ENCODE data around the gene CA10.
A peak's percentile ranks its signal among the peaks of the same experiment; 100 is the strongest.

Gene CA10

GRCh38 chr17:52158450-52159042 lies at the start of gene CA10:
Gene CA10 (minus strand): TSS chr17:52158714.
- no peak within 1 kb of the TSS for H3K9ac ChIP-seq
- H3K27me3 ChIP-seq, result no peaks in the 10 kb centered on the region
- no peaks in the 10 kb centered on the region for H3K36me3 ChIP-seq
- H3K27ac ChIP-seq, result no peak within 1 kb of the TSS
- H3K4me2 ChIP-seq, result no peak within 1 kb of the TSS
- no peak for TF ChIP-seq Cebpa-rat (IDR thresholded peaks at IDR 0.05)
- H4K20me1 ChIP-seq, result no peaks in the 10 kb centered on the region; a peak in 1 of 22 replicates
- no peaks in the 10 kb centered on the region for H3K4me1 ChIP-seq
- H3K4me3 ChIP-seq, result no peak within 1 kb of the TSS
- H3K9me3 ChIP-seq (replicated peaks in 1 of 11), result peaks cover 12 to 29% (median 23%) of the 10 kb centered on the region in 11 experiments; a peak in 21 of 22 replicates

- TF ChIP-seq Cebpa-rat (IDR thresholded peaks at IDR 0.05), result no peak
- Histone ChIP-seq H4K20me1 (no peaks in the 10 kb centered on the region), H3K9me3 (replicated peaks in 1 of 11) (no peaks in the 10 kb centered on the region), H3K4me1 (peaks cover 0 to 2% (median 0%) of the 10 kb centered on the region in 10 experiments; a peak in 2 of 20 replicates), H3K4me3 (no peak overlapping the region), H3K36me3 (no peaks in the 10 kb centered on the region), H3K27ac (no peak overlapping the region), H3K4me2 (no peak overlapping the region), H3K9ac (no peak overlapping the region), H3K27me3 (no peaks in the 10 kb centered on the region)
Measured at GRCh38 chr17:52207796-52208195, 49.3 kb upstream of the CA10 start.

- Histone ChIP-seq H3K9me3 (replicated peaks in 1 of 11) (no peaks in the 10 kb centered on the region), H3K4me2 (peak overlapping the region in 4 of 11 experiments; percentile 6 to 35 (median 22); a peak in 3 of 22 replicates), H3K36me3 (no peaks in the 10 kb centered on the region), H3K4me3 (no peak overlapping the region), H3K27ac (no peak overlapping the region), H4K20me1 (no peaks in the 10 kb centered on the region), H3K4me1 (peaks cover 0 to 10% (median 5%) of the 10 kb centered on the region in 10 experiments; a peak in 11 of 20 replicates), H3K27me3 (no peaks in the 10 kb centered on the region), H3K9ac (no peak overlapping the region)
- no peak for TF ChIP-seq Cebpa-rat (IDR thresholded peaks at IDR 0.05)
Measured at GRCh38 chr17:52202520-52203080, 44.1 kb upstream of the CA10 start.

GRCh38 chr17:52201767-52202519 lies 43.4 kb upstream of the CA10 start:
- Histone ChIP-seq H3K4me1 (peaks cover 0 to 10% (median 5%) of the 10 kb centered on the region in 10 experiments; a peak in 11 of 20 replicates), H3K4me2 (peak overlapping the region in 5 of 11 experiments; percentile 6 to 35 (median 16); a peak in 7 of 22 replicates), H3K27me3 (no peaks in the 10 kb centered on the region), H3K4me3 (no peak overlapping the region), H4K20me1 (no peaks in the 10 kb centered on the region), H3K27ac (peak overlapping the region in 2 of 11 experiments; percentile 9 to 18; a peak in 1 of 22 replicates), H3K36me3 (no peaks in the 10 kb centered on the region), H3K9ac (no peak overlapping the region), H3K9me3 (replicated peaks in 1 of 11) (no peaks in the 10 kb centered on the region)
- TF ChIP-seq Cebpa-rat (IDR thresholded peaks at IDR 0.05), result no peak

- Histone ChIP-seq H3K4me3 (no peak overlapping the region), H3K27me3 (no peaks in the 10 kb centered on the region), H3K4me2 (no peak overlapping the region), H3K36me3 (no peaks in the 10 kb centered on the region), H3K9ac (no peak overlapping the region), H4K20me1 (no peaks in the 10 kb centered on the region), H3K4me1 (no peaks in the 10 kb centered on the region), H3K27ac (no peak overlapping the region), H3K9me3 (replicated peaks in 1 of 11) (peaks cover 0 to 11% (median 0%) of the 10 kb centered on the region in 11 experiments; a peak in 1 of 22 replicates)
- no peak for TF ChIP-seq Cebpa-rat (IDR thresholded peaks at IDR 0.05)
Measured at GRCh38 chr17:52191491-52191890, 33.0 kb upstream of the CA10 start.

GRCh38 chr17:52181782-52182181 lies 23.3 kb upstream of the CA10 start:
- Histone ChIP-seq H3K4me1 (peaks cover 0 to 20% (median 7%) of the 10 kb centered on the region in 10 experiments; a peak in 9 of 20 replicates), H3K27me3 (no peaks in the 10 kb centered on the region), H3K9ac (no peak overlapping the region), H3K36me3 (no peaks in the 10 kb centered on the region), H3K27ac (no peak overlapping the region), H3K4me2 (no peak overlapping the region), H4K20me1 (no peaks in the 10 kb centered on the region), H3K9me3 (replicated peaks in 1 of 11) (peaks cover 0 to 7% (median 3%) of the 10 kb centered on the region in 11 experiments; a peak in 3 of 22 replicates), H3K4me3 (no peak overlapping the region)
- TF ChIP-seq Cebpa-rat (IDR thresholded peaks at IDR 0.05), result no peak

- Histone ChIP-seq H4K20me1 (no peaks in the 10 kb centered on the region), H3K4me2 (peak overlapping the region in 4 of 11 experiments; percentile 26 to 51 (median 32); a peak in 8 of 22 replicates), H3K9me3 (replicated peaks in 1 of 11) (no peaks in the 10 kb centered on the region), H3K4me3 (no peak overlapping the region), H3K4me1 (peaks cover 4 to 20% (median 11%) of the 10 kb centered on the region in 10 experiments; a peak in 15 of 20 replicates), H3K9ac (no peak overlapping the region), H3K36me3 (no peaks in the 10 kb centered on the region), H3K27ac (no peak overlapping the region), H3K27me3 (no peaks in the 10 kb centered on the region)
- TF ChIP-seq Cebpa-rat (IDR thresholded peaks at IDR 0.05), result peak in 4 of 11 experiments; percentile 35 to 86 (median 64); a peak in 6 of 22 replicates
Measured at GRCh38 chr17:52178012-52178411, 19.5 kb upstream of the CA10 start.

- no peaks in the 10 kb centered on the region for H3K27me3 ChIP-seq
- H4K20me1 ChIP-seq, result no peaks in the 10 kb centered on the region
- peaks cover 0 to 8% (median 2%) of the 10 kb centered on the region in 10 experiments; a peak in 6 of 20 replicates for H3K4me1 ChIP-seq
- H3K27ac ChIP-seq, result no peak overlapping the region
- no peaks in the 10 kb centered on the region for H3K9me3 ChIP-seq (replicated peaks in 1 of 11)
- TF ChIP-seq Cebpa-rat (IDR thresholded peaks at IDR 0.05), result no peak
- no peak overlapping the region for H3K4me3 ChIP-seq
- no peak overlapping the region for H3K4me2 ChIP-seq
- H3K9ac ChIP-seq, result no peak overlapping the region
- H3K36me3 ChIP-seq, result no peaks in the 10 kb centered on the region
Measured at GRCh38 chr17:52170963-52171572, 12.6 kb upstream of the CA10 start.

GRCh38 chr17:52160136-52160567 lies 1.6 kb upstream of the CA10 start:
- no peaks in the 10 kb centered on the region for H3K27me3 ChIP-seq
- no peak overlapping the region for H3K9ac ChIP-seq
- TF ChIP-seq Cebpa-rat (IDR thresholded peaks at IDR 0.05), result no peak

More at GRCh38 chr17:52160136-52160567, 1.6 kb upstream of the CA10 start:
- no peaks in the 10 kb centered on the region; a peak in 1 of 22 replicates for H4K20me1 ChIP-seq
- H3K9me3 ChIP-seq (replicated peaks in 1 of 11), result peaks cover 12 to 29% (median 23%) of the 10 kb centered on the region in 11 experiments; a peak in 21 of 22 replicates
- H3K27ac ChIP-seq, result no peak overlapping the region
- no peaks in the 10 kb centered on the region for H3K4me1 ChIP-seq
- no peak overlapping the region for H3K4me2 ChIP-seq
- H3K4me3 ChIP-seq, result no peak overlapping the region
- H3K36me3 ChIP-seq, result no peaks in the 10 kb centered on the region
